Activated CD8-positive, alpha-beta memory T cell treated with anti-CD3 and anti-CD28 coated beads for 1 hour (primary cell): ENCODE results near the gene PGK2.
"Not testable (repeated sequence)": the region's sequence is repeated elsewhere in the genome, so short reads cannot be mapped to it uniquely, and the experiment has no call there.

ENCODE experiments used
- DNase-seq, 2 donors: peaks; one replicate each; pipeline ENCODE4 v3.0.0-alpha.2; 2020; ENCODE audit warnings: low read depth in 1 of 2; ENCODE audit errors: extremely low read depth in 1 of 2

PGK2 gene

GRCh38 chr6:49787176-49787575 lies at the start of gene PGK2:
PGK2 (minus strand) TSS chr6:49787285; CDS start chr6:49787187, 98 bp downstream.
- no peak for DNase-seq

- DNase-seq = no peak
These were observed 48.1 kb upstream of the PGK2 start for GRCh38 chr6:49835140-49835539.

GRCh38 chr6:49833386-49833785 lies 46.3 kb upstream of the PGK2 start:
- no peak for DNase-seq

- no peak for DNase-seq
These were observed 39.8 kb upstream of the PGK2 start for GRCh38 chr6:49826743-49827406.

GRCh38 chr6:49815166-49815565 lies 28.1 kb upstream of the PGK2 start:
- DNase-seq = no peak

GRCh38 chr6:49813248-49813647 lies 26.2 kb upstream of the PGK2 start:
- DNase-seq = no peak

- DNase-seq = no peak
These were observed 19.1 kb upstream of the PGK2 start for GRCh38 chr6:49806145-49806544.

- DNase-seq = no peak
These were observed 18.2 kb upstream of the PGK2 start for GRCh38 chr6:49805246-49805645.

- DNase-seq = no peak
These were observed 14.4 kb upstream of the PGK2 start for GRCh38 chr6:49801525-49801924.

- DNase-seq = no peak
These were observed 12.0 kb upstream of the PGK2 start for GRCh38 chr6:49799090-49799489.

- not testable (repeated sequence) for DNase-seq
These were observed 9.9 kb upstream of the PGK2 start for GRCh38 chr6:49796842-49797455.

- DNase-seq = no peak
These were observed 3.3 kb upstream of the PGK2 start for GRCh38 chr6:49790341-49790740.

GRCh38 chr6:49784272-49784671 lies 2.8 kb downstream of the PGK2 start:
- DNase-seq = no peak

- DNase-seq = no peak
These were observed 4.4 kb downstream of the PGK2 start for GRCh38 chr6:49782725-49783124.

- no peak for DNase-seq
These were observed 4.8 kb downstream of the PGK2 start for GRCh38 chr6:49782293-49782692.

GRCh38 chr6:49776444-49776843 lies 10.6 kb downstream of the PGK2 start:
- DNase-seq = no peak

GRCh38 chr6:49775043-49775442 lies 12.0 kb downstream of the PGK2 start:
- no peak for DNase-seq

- DNase-seq = no peak
These were observed 14.8 kb downstream of the PGK2 start for GRCh38 chr6:49772285-49772684.

- DNase-seq = no peak
These were observed 20.3 kb downstream of the PGK2 start for GRCh38 chr6:49766762-49767161.

- no peak for DNase-seq
These were observed 22.4 kb downstream of the PGK2 start for GRCh38 chr6:49764571-49765236.

- DNase-seq = no peak
These were observed 42.8 kb downstream of the PGK2 start, which contains the start of gene CRISP3 for GRCh38 chr6:49744259-49744658. CRISP3 (minus strand) TSS chr6:49744388; CDS start chr6:49744367, 21 bp downstream.

- DNase-seq = no peak
These were observed 43.7 kb downstream of the PGK2 start for GRCh38 chr6:49743429-49743828.
